ENCODE measurements around the gene MMP7. TPM values are rescaled to one million over a fixed set of nuclear protein-coding genes. Genes with fewer than 3 reads are reported as not detected.

Gene MMP7
- total RNA-seq, 1 donor from 2014 or later: not detected

- Mint-ChIP-seq H3K27ac (no peak overlapping the region), H3K4me3 (no peak overlapping the region), H3K4me1 (no peaks in the 10 kb centered on the region), H3K9me3 (no peaks in the 10 kb centered on the region), H3K27me3 (ENCODE audit: insufficient read depth, low read depth) (peaks cover 2% of the 10 kb centered on the region), H3K36me3 (no peaks in the 10 kb centered on the region)
- H3K4me1 ChIP-seq: no peaks in the 10 kb centered on the region
- H3K79me2 ChIP-seq (ENCODE audit: low read depth): no peaks in the 10 kb centered on the region
- H3K27me3 ChIP-seq: no peaks in the 10 kb centered on the region
- no peaks in the 10 kb centered on the region for H3K9me3 ChIP-seq (ENCODE audit: low read depth)
- H2AFZ ChIP-seq (replicated peaks): no peak overlapping the region
- H3K9ac ChIP-seq: no peak overlapping the region
- no peak for TF ChIP-seq EZH2phosphoT487 (IDR thresholded peaks at IDR 0.05)
- TF ChIP-seq CTCF (IDR thresholded peaks at IDR 0.05): no peak
- TF ChIP-seq EZH2 (IDR thresholded peaks at IDR 0.05): no peak
- H3K4me3 ChIP-seq: no peak overlapping the region
- no peaks in the 10 kb centered on the region for H3F3A ChIP-seq (ENCODE audit: low read depth)
- H3K4me2 ChIP-seq: no peak overlapping the region
- H4K20me1 ChIP-seq (ENCODE audit: low read depth): no peaks in the 10 kb centered on the region
- H3K27ac ChIP-seq: no peak overlapping the region
- no peaks in the 10 kb centered on the region for H3K36me3 ChIP-seq
- DNase-seq (ENCODE audit: low spot score): no peak
Observed at GRCh38 chr11:102488208-102488607, 42.3 kb downstream of the MMP7 start.

GRCh38 chr11:102487214-102487613, 43.3 kb downstream of the MMP7 start:
- no peaks in the 10 kb centered on the region for H3K4me1 Mint-ChIP-seq
- no peak overlapping the region for H3K4me3 Mint-ChIP-seq
- H3K36me3 ChIP-seq: no peaks in the 10 kb centered on the region
- no peak overlapping the region for H3K9ac ChIP-seq
- no peaks in the 10 kb centered on the region for H3K36me3 Mint-ChIP-seq
- H3K27me3 ChIP-seq: no peaks in the 10 kb centered on the region
- H4K20me1 ChIP-seq (ENCODE audit: low read depth): no peaks in the 10 kb centered on the region
- TF ChIP-seq EZH2phosphoT487 (IDR thresholded peaks at IDR 0.05) (no peak), EZH2 (IDR thresholded peaks at IDR 0.05) (no peak), CTCF (IDR thresholded peaks at IDR 0.05) (no peak)
- no peaks in the 10 kb centered on the region for H3K9me3 Mint-ChIP-seq
- H3K4me1 ChIP-seq: no peaks in the 10 kb centered on the region
- H3K27ac ChIP-seq: no peak overlapping the region
- no peak overlapping the region for H3K4me2 ChIP-seq
- no peak overlapping the region for H3K27ac Mint-ChIP-seq
- DNase-seq (ENCODE audit: low spot score): no peak
- no peaks in the 10 kb centered on the region for H3K9me3 ChIP-seq (ENCODE audit: low read depth)
- no peaks in the 10 kb centered on the region for H3K79me2 ChIP-seq (ENCODE audit: low read depth)
- H3K27me3 Mint-ChIP-seq (ENCODE audit: insufficient read depth, low read depth): peaks cover 2% of the 10 kb centered on the region
- no peak overlapping the region for H3K4me3 ChIP-seq
- H2AFZ ChIP-seq (replicated peaks): no peak overlapping the region
- no peaks in the 10 kb centered on the region for H3F3A ChIP-seq (ENCODE audit: low read depth)

- Histone ChIP-seq H3K27me3 (no peaks in the 10 kb centered on the region), H3K9me3 (ENCODE audit: low read depth) (no peaks in the 10 kb centered on the region), H3K4me2 (no peak overlapping the region), H3F3A (ENCODE audit: low read depth) (no peaks in the 10 kb centered on the region), H3K4me1 (no peaks in the 10 kb centered on the region), H3K36me3 (no peaks in the 10 kb centered on the region), H3K27ac (no peak overlapping the region), H4K20me1 (ENCODE audit: low read depth) (no peaks in the 10 kb centered on the region), H3K4me3 (no peak overlapping the region), H2AFZ (replicated peaks) (no peak overlapping the region), H3K79me2 (ENCODE audit: low read depth) (no peaks in the 10 kb centered on the region), H3K9ac (no peak overlapping the region)
- H3K36me3 Mint-ChIP-seq: no peaks in the 10 kb centered on the region
- H3K27ac Mint-ChIP-seq: no peak overlapping the region
- peaks cover 2% of the 10 kb centered on the region for H3K27me3 Mint-ChIP-seq (ENCODE audit: insufficient read depth, low read depth)
- H3K4me1 Mint-ChIP-seq: no peaks in the 10 kb centered on the region
- H3K4me3 Mint-ChIP-seq: no peak overlapping the region
- no peaks in the 10 kb centered on the region for H3K9me3 Mint-ChIP-seq
- TF ChIP-seq CTCF (IDR thresholded peaks at IDR 0.05) (no peak), EZH2 (IDR thresholded peaks at IDR 0.05) (no peak)
- no peak for DNase-seq (ENCODE audit: low spot score)
Observed at GRCh38 chr11:102486584-102486983, 44.0 kb downstream of the MMP7 start.

Measured in neural progenitor cell (in vitro differentiated cells).